Activated CD8-positive, alpha-beta memory T cell treated with anti-CD3 and anti-CD28 coated beads for 36 hours (primary cell): ENCODE results near the gene SPHK1. TPM values are rescaled to one million over a fixed set of nuclear protein-coding genes. Genes with fewer than 3 reads are reported as not detected.

Experiments used
- CTCF ChIA-PET: fragments of 350-600 bp; sonication (Branson Sonifier 250); formaldehyde crosslinking; loops from one replicate; lab custom pipeline; 2021; ENCODE audit warnings: antibody characterized with exemption; lab: Charles Lee
- POLR2A ChIA-PET: fragments of 350-600 bp; sonication (Branson Sonifier 250); formaldehyde crosslinking; loops from one replicate; lab custom pipeline; 2021; ENCODE audit warnings: antibody characterized with exemption; lab: Charles Lee
- total RNA-seq, 2 experiments: library from RNA; stranded (reverse); gene quantifications; one replicate each; pipeline ENCODE4 v1.2.3, GENCODE V29; 2021

SPHK1 gene
- total RNA-seq, 2 experiments from 2014 or later = 24.3 to 24.4 TPM

DNA sequence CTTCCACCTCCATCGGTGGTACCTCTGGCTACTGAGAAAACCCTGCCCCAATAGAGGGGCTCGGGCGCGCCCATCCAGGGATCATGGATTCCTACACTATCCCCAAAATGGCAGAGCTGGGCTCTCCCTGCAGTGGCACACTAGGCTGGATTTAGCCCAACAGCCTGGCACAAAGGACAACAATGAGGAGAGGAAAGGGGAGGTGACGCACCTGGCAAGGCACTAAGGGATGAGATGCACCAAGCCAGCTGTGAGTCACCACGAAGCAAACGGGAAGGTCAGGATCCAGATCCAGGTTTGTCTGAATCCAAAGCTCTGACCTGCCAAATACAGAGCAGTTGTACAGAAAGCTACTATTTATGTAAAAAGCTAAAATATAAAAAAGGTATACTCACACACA is 50.5 kb downstream of the SPHK1 start:
- CTCF ChIA-PET = interaction anchor here (0.7 to 1.7 kb wide), 3 partner anchors 24 to 155 kb away, joined by 3 read pairs; no protein-coding TSS in a partner anchor

DNA sequence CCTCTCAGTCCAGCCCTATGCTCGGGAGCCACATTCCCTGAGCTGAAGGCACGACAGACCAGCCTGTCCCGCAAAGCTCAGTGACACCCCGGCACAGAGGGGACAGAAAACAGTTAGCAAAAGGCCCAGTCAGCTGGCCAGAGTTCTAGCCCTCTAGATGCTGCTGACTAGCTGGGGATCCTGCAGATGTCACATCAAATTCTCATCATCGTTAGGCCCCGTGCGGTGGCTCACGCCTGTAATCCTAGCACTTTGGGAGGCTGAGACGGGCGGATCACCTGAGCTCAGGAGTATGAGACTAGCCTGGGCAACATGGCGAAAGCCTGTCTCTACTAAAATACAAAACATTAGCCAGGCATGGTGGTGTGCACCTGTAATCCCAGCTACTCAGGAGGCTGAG is 51.3 kb downstream of the SPHK1 start:
- ChIA-PET CTCF (interaction anchor here (1.1 to 1.7 kb wide), 2 partner anchors 30 to 156 kb away, joined by 3 to 4 read pairs; no protein-coding TSS in a partner anchor), POLR2A (no interaction called here)

More for the DNA sequence above, 50.5 kb downstream of the SPHK1 start:
- POLR2A ChIA-PET = no interaction called here

Other genes with a start within 250 kb of the SPHK1 start
- gene FOXJ1, start 243.4 kb upstream of the SPHK1 start, total RNA-seq = 1 to 10 TPM in 1 of 2 experiments, under 1 TPM in 1; 0.99 to 1.4 TPM
- gene RNF157, start 144.1 kb upstream of the SPHK1 start, total RNA-seq = 10 to 100 TPM; 16.0 to 21.1 TPM
- 100 to 1,000 TPM; 163 to 177 TPM for gene UBALD2, start 119.3 kb upstream of the SPHK1 start, total RNA-seq
- gene QRICH2, start 76.3 kb upstream of the SPHK1 start, total RNA-seq = 1 to 10 TPM; 1.7 to 2.0 TPM
- 10 to 100 TPM; 39.4 to 41.8 TPM for gene PRPSAP1, start 30.7 kb upstream of the SPHK1 start, total RNA-seq
- gene UBE2O, start 68.5 kb downstream of the SPHK1 start, total RNA-seq = 10 to 100 TPM; 40.5 to 41.6 TPM
- under 1 TPM in 1 of 2 experiments, not detected in 1; 0.21 TPM for gene AANAT, start 83.0 kb downstream of the SPHK1 start, total RNA-seq
- 10 to 100 TPM; 34.3 to 34.4 TPM for gene RHBDF2, start 116.8 kb downstream of the SPHK1 start, total RNA-seq
- gene CYGB, start 153.1 kb downstream of the SPHK1 start, total RNA-seq = not detected
- under 1 TPM in 1 of 2 experiments, not detected in 1; 0.08 TPM for gene PRCD, start 155.4 kb downstream of the SPHK1 start, total RNA-seq
- gene ST6GALNAC2, start 201.3 kb downstream of the SPHK1 start, total RNA-seq = not detected